Fibroblast of skin of left quadriceps (primary cell): ENCODE results near the gene JDP2.

ENCODE experiments used
- DNase-seq, 2 experiments: peaks; one replicate each; pipeline ENCODE4 v3.0.0-alpha.2; 2013; ENCODE audit warnings: low read depth in 2 of 2

JDP2 gene

GRCh38 chr14:75435473-75435872 lies 7.7 kb downstream of the JDP2 start:
- DNase-seq = no peak

DNA sequence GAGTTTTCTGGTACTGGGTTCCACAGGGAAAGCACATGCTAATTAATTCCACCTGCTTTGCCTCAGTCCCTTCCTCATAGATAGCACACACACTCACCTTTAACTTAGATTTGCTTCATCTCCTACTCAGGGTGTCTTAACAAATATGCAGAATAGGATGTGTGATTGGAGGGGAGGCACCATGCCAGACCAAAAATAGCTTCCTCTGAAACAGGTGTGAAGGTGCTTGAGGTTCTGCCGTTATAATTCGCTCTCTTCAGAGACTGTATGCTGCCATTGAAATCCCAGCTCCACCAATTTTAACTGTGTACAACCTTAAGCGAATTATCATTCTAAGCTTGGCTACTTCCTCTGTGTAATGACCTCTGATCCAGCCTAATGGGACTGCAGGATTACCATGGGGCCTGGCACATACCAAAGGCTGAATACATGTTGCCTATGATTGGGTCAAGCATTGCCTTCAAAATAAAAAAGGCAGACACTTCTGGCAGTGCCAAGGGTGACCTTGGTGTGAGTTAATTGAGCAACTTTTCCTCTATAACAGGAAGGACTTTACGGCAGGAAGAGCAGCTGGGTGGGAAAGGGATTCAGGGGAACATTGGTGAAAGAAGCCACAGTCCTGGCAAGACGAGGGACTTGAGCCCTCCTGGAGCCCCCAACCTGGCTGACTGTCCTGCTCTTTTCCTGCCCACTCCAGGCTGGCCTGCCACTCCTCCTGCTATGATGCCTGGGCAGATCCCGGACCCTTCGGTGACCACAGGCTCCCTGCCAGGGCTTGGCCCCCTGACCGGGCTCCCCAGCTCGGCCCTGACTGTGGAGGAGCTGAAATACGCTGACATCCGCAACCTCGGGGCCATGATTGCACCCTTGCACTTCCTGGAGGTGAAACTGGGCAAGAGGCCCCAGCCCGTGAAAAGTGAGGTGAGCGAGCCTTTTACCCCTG lies 9.7 kb downstream of the JDP2 start:
- DNase-seq = no peak

DNA sequence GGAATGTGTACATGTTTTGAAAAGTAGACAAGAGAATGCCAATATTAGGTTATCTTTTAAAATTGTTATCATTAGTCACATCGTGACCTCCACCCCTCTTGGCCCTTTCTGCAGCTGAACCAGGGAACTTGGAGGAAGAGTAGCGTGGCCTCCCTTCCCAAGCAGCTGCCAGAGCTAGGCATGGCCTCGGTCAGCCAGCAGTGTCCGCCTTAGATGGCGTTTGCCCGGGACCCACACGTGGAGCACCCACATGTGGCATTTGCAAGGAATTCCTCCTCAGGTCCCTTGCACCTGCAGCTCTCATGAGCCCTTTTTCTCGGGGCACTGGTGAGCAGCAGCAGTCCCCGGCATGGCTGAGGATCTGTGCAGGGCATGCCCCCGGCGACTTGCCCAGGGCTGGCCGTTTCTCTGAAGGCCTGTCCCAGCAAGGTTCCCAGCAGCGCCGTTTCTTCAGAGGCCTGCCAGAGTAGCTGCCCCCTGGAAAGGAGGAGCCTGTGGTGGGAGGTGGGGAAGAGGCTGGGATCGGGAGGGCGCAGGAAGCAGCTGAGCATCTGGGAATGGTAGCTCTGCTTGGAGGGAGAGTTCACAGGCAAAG lies 10.8 kb downstream of the JDP2 start:
- DNase-seq = no peak

GRCh38 chr14:75439989-75440388 lies 12.2 kb downstream of the JDP2 start:
- DNase-seq = no peak

- DNase-seq = no peak
These were observed 13.1 kb downstream of the JDP2 start for GRCh38 chr14:75440733-75441477.

- no peak for DNase-seq
These were observed 13.9 kb downstream of the JDP2 start for GRCh38 chr14:75441728-75442127.

DNA sequence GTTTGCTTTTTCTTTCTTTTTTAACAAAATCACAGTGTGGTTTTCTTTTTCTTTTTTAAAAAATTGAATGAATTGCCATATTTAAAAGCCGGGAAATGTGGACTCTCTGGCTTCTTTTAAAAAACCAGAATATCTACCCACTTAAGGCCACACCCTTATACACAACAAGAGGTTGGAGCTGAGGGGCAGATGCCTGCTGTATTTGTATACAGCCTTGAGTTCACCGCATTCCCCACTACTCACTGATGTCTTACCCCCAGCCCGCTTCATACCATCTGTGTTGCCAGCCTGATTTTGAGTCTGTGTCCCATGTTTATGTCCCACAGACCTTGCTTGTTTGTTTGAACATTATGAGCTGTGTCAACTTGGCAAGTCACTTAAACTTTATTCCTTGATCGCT lies 14.3 kb downstream of the JDP2 start:
- DNase-seq = no peak

DNA sequence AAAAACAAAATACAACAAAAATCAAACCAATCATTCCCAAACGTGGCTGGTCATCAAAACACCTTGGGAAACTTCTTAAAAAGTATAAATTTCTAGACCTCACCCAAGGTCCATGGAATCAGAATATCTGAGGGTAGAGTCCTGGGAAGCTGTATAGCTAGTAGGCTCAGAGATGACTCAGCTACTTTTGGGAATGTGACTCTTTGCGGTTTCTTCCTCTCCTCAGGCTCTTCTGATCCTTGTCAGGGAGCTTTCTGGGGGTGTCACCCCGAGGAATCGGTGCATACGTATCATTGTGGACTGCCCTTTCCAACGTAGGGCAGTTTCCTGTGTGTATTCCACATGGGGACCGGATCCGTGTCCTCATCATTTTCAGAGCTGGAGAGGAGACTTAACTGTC lies 14.8 kb downstream of the JDP2 start:
- no peak for DNase-seq

GRCh38 chr14:75443203-75443969 lies 15.6 kb downstream of the JDP2 start:
- no peak for DNase-seq

- DNase-seq = no peak
These were observed 17.4 kb downstream of the JDP2 start for GRCh38 chr14:75445236-75445635.

DNA sequence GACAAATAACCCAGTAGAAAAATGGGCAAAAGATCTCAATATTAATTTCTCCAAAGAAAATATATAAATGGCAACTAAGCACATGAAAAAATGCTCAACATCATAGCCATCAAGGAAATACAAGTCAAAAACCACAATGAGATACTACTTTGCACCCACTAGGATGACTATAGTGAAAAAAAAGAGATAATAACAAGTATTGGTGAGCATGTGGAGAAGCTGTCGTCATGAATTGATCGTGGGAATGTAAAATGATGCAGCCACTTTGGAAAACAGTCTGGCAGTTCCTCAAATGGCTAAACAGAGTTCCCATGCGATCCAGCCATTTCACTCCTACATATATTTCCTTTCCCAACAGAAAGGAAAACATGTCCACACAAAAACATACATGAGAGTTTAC lies 18.1 kb downstream of the JDP2 start:
- DNase-seq = no peak

DNA sequence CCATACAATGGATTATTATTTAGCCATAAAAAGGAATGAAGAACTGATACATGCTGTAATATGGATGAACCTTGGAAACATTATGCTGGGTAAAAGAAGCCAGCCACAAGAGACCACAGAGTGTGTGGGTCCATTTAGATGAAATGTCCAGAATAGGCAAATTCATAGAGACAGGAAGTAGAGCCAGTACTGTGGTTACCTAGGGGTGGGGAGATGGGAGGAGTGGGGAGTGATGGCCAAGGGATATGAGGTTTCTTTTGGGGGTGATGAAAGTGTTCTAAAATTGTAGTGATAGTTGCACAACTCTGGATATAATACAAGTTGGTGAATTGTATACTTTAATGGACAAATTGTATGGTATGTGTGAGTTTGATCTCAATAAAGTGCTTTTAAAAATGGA lies 18.6 kb downstream of the JDP2 start:
- DNase-seq = no peak

DNA sequence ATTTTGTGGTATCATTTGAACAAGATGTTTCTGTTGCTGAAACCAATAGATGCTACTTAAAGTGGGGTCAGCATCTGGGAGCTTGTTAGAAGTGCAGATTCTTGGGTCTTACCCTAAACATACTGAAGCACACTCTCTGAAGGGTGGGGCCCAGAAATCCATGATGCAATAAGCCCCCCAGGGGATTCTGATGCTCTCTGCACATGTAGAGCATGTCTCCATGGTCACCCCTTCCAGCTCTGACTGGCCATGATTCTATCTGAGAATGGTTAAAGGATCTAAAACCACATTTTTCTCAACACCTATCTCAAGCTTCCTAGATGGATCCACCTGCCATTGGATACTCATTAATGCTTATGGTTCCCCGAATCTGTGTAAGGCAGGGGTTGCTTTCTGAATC lies 20.4 kb downstream of the JDP2 start:
- DNase-seq = no peak

DNA sequence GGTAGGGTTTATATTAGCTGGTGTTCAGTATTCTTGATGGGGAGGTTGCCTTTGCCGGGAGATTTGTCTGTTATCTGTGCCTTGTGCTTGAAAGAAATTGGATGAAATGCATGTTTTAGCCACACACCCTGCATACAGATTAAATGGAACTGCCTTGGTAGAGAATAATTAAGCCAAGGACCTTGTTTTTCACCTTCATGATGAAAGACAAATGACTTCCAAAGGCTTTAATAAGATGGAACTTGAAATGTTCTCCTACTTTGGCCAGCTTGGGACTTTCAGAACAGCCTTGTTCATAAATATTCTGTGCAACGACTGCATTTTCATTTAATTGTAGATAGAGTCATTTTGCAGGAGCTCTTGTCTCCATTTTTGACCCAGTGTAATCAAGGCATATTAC lies 21.2 kb downstream of the JDP2 start:
- no peak for DNase-seq

GRCh38 chr14:75449696-75450095 lies 21.9 kb downstream of the JDP2 start:
- no peak for DNase-seq

- no peak for DNase-seq
These were observed 22.8 kb downstream of the JDP2 start for GRCh38 chr14:75450381-75451276.

- DNase-seq = no peak
These were observed 24.5 kb downstream of the JDP2 start for GRCh38 chr14:75452324-75452723.

DNA sequence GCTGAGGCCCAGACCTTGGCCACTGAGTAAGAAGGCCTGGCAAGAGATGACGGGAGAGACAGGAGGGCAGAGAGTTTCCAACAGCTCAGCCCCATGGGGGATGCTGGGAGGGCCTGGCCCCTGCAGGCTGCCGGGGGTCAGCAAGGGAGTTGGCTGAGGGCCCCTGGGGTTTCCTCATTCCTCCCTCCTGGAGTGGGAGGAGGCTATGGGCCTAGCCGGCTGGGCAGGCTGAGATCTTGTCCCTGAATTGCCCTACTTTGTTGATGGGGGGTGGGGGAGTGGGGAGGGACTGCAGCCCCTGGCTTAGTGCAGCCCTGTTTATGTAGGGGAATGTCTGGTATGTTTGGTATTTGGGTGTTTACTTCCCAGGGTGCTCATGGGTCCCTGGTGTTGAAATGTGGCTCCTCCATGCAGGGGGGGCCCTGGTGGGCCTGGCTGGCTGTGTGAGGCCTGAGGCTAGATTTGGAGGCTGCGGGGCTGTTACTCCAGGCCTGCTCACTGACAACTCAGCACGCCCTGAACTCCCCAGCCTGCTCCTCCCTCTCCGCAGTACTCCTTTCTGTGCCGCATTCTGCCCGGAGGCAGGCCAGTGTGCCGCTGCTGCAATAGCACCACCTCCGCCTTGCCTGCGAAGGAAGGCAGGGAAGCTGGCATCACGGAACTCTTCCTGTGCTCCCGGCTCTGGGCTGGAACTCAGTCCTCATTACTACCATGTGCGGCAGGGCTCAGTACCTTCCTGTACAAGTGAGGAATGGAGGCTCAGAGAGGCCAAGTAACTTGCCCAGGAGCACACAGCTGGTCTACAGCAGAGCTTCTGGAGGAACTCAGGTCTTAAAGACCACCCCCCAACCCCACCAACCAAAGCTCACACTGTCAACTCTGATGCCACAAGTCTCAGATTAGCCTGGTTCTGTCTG lies 25.3 kb downstream of the JDP2 start:
- DNase-seq = peak; percentile 85 to 87

DNA sequence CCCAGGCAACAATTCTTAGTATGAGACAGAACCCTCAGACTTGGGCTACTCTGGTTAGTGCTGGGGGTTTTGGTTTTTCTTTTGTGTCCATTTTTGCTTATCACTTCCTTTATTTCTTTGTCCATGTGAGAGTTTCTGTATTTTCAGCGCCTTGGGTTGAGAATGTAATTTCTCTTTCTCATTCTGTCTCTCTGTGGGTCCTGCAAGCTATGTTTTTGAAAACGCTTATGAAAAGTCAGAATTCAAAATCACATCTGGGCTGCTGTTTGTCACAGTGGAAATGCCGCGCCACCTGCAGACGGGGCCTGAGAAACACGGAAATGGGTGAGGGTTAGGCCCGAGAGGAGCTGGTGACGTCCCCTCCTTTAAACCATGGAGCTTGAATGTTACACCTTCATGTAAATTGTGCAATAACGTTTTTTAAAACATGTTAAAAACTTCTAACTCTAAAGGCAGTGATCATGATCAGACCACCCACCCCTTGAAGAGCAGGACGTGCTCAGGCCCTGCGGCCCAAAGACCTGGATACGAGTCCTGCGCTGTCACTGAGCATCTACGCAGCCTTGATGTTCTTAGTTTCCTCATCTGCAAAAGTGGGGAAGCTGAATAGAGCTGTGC lies 26.1 kb downstream of the JDP2 start:
- DNase-seq = no peak
